ENCODE data around the gene SLIT1.

SLIT1 gene

DNA sequence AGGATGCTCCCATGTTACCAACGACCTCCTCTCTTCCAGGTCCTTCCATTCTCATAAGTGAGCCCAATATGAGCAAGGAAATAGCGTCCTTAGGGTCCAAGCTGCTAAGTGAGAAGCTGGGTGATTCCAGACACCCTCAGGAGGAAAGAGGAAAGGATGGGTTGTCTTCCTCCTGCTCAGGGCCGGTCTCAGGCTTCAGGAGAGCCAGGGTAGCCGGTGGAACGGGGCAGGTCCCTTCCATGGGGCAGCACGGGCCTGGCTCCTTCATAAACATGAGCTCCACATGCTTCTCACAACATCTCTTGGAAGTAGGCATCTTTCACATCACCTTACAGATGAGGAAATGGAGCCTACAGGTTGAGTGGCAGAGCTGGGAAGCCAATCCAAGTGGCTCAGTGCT lies 12.7 kb downstream of the SLIT1 start:
- no peak overlapping the region for H3K9ac ChIP-seq (ENCODE audit: insufficient read length)
- no peak for TF ChIP-seq FOXP2 (optimal IDR thresholded peaks at IDR 0.05; ENCODE audit: control extremely low read depth, extremely low read length, insufficient read depth)
- H3K36me3 ChIP-seq (ENCODE audit: insufficient read depth, low read length), result no peaks in the 10 kb centered on the region
- H3K9me3 ChIP-seq (ENCODE audit: low read depth, low read length), result no peaks in the 10 kb centered on the region
- no peak overlapping the region for H3K4me3 ChIP-seq
- H3K27ac ChIP-seq, result no peak overlapping the region
- no peak for DNase-seq (ENCODE audit: low read depth, low spot score)

DNA sequence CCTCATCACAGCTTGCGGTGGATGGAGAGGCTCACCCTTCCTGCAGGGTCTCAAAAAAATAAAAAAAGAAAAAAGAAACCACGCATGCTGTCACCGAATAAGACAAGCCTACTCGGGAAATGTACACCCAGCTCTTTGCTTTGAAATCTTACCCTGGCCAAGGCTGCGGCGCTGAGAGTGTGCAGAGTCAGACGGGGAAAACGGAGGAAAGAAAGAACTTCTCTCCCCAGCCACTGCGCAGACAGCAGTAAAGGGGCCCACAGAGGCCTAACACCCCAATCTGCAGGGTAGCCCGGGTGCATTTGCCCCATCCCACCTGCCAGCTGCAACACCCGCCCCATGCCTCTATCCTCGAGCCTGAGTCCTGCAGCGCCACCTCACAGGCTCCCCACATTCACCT lies 14.8 kb downstream of the SLIT1 start:
- DNase-seq (ENCODE audit: low read depth, low spot score), result no peak
- no peak overlapping the region for H3K9ac ChIP-seq (ENCODE audit: insufficient read length)
- no peak overlapping the region for H3K4me3 ChIP-seq
- H3K36me3 ChIP-seq (ENCODE audit: insufficient read depth, low read length), result no peaks in the 10 kb centered on the region
- TF ChIP-seq EZH2 (IDR thresholded peaks at IDR 0.05) (no peak), FOXP2 (optimal IDR thresholded peaks at IDR 0.05; ENCODE audit: control extremely low read depth, extremely low read length, insufficient read depth) (no peak), POLR2AphosphoS5 (IDR thresholded peaks at IDR 0.05; ENCODE audit: borderline replicate concordance, low read depth, low read length) (no peak)
- H3K27ac ChIP-seq, result no peak overlapping the region
- H3K9me3 ChIP-seq (ENCODE audit: low read depth, low read length), result no peaks in the 10 kb centered on the region

DNA sequence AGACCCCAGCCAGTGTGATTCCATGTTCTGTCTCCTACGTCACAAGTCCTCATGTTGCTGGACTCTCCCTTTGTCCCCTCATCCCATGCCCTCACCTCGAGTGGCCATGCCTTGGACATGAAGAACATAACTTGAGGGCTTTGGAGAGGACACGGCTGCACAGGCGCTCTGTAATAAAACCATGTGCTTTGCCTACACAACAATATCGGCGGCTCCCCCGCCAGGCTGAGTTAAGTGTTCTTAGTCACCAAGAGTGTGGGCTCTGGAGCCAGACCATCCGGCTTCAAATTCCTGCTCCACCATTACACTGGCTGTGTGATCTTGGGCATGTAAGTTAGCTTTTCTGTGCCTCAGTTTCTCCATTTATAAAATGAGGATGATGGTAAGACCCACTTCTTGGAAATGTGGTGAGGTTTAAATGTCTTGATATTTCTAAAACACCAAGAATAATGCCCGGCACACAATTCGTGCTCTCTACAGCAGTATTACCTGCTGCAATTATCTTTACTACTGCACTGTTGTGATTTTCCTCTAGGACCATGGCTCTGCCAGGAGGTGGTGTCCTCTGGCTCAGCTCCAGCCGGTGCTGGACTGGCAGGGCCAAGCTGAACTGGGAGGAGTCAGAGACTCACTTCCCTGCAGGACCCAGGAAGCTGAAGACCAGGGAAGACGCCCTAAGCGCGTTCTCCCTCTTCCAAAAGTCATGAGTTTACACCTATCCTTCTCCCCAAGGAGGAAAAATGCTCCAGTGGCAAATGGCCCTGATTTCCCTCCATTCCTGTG lies 15.7 kb downstream of the SLIT1 start:
- H3K4me3 ChIP-seq, result no peak overlapping the region
- DNase-seq (ENCODE audit: low read depth, low spot score), result no peak
- TF ChIP-seq POLR2AphosphoS5 (IDR thresholded peaks at IDR 0.05; ENCODE audit: borderline replicate concordance, low read depth, low read length), result no peak
- TF ChIP-seq EZH2 (IDR thresholded peaks at IDR 0.05), result no peak
- TF ChIP-seq FOXP2 (optimal IDR thresholded peaks at IDR 0.05; ENCODE audit: control extremely low read depth, extremely low read length, insufficient read depth), result no peak
- no peaks in the 10 kb centered on the region for H3K36me3 ChIP-seq (ENCODE audit: insufficient read depth, low read length)
- H3K27ac ChIP-seq, result no peak overlapping the region
- no peak overlapping the region for H3K9ac ChIP-seq (ENCODE audit: insufficient read length)
- H3K9me3 ChIP-seq (ENCODE audit: low read depth, low read length), result no peaks in the 10 kb centered on the region

DNA sequence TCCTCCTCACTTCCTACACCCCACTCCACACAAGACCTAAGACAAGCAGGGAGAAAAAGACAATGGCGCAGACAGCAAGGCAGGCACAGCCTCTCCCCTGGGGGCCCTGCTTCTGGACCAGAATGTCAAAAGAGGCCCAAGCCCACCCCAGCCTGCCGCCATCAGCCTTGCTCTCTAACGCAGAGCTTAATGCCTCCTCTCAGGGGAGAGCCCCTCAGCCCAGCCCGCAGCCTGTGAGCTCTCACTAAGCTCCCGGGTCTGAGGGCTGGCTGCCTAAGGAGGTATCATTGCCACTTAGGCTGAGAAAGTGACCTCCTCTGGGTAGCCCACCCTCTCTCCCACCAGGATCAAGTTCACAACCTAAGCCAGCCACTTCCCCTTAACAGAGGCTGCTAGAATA lies 16.7 kb downstream of the SLIT1 start:
- Histone ChIP-seq H3K9ac (ENCODE audit: insufficient read length) (no peak overlapping the region), H3K27ac (no peak overlapping the region), H3K4me3 (no peak overlapping the region), H3K36me3 (ENCODE audit: insufficient read depth, low read length) (no peaks in the 10 kb centered on the region), H3K9me3 (ENCODE audit: low read depth, low read length) (no peaks in the 10 kb centered on the region)
- DNase-seq (ENCODE audit: low read depth, low spot score), result no peak
- TF ChIP-seq EZH2 (IDR thresholded peaks at IDR 0.05) (no peak), POLR2AphosphoS5 (IDR thresholded peaks at IDR 0.05; ENCODE audit: borderline replicate concordance, low read depth, low read length) (no peak)

DNA sequence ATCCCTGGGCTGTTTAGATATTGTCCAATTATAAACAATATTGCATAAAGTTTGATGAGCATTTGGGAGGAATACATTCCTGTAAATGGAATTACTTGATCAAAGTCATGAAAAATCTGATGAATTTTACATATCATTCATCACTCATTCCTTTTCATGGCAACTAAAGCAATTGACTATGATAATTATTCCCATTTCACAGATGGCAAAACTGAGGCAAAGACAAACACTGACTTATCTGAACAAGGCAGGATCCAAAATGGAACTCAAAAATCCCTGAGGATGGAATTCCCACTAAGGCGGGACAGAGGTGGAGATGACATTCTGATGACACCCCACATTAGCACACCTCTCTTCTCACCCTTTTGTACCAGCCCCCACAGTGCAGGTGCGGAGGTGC lies 17.1 kb downstream of the SLIT1 start:
- DNase-seq (ENCODE audit: low read depth, low spot score), result no peak
- TF ChIP-seq EZH2 (IDR thresholded peaks at IDR 0.05) (no peak), FOXP2 (optimal IDR thresholded peaks at IDR 0.05; ENCODE audit: control extremely low read depth, extremely low read length, insufficient read depth) (no peak), POLR2AphosphoS5 (IDR thresholded peaks at IDR 0.05; ENCODE audit: borderline replicate concordance, low read depth, low read length) (no peak)
- H3K4me3 ChIP-seq, result no peak overlapping the region
- H3K27ac ChIP-seq, result no peak overlapping the region
- H3K36me3 ChIP-seq (ENCODE audit: insufficient read depth, low read length), result no peaks in the 10 kb centered on the region
- H3K9me3 ChIP-seq (ENCODE audit: low read depth, low read length), result no peaks in the 10 kb centered on the region
- H3K9ac ChIP-seq (ENCODE audit: insufficient read length), result no peak overlapping the region

DNA sequence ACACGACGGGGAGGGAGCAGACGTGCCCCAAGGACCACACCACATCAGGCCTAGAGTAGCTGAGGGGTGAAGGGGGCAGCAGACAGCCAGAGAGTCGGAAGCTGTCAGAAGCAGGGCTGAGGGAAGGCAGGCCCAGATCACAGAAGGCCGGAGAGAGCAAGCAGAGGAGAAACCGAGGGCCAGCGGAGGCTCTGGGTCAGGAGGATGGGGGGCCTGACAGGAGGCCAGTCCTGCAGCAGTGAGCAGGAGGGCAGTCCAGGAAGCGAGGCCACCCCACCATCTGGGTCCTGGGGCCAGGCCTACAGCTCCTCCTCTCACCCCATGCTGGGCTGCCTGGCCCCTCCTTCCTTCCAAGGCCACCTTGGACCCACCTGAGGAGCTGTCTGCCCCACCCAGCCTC lies 20.3 kb downstream of the SLIT1 start:
- no peak overlapping the region for H3K4me3 ChIP-seq
- no peak for TF ChIP-seq FOXP2 (optimal IDR thresholded peaks at IDR 0.05; ENCODE audit: control extremely low read depth, extremely low read length, insufficient read depth)
- TF ChIP-seq EZH2 (IDR thresholded peaks at IDR 0.05), result no peak
- no peak for TF ChIP-seq POLR2AphosphoS5 (IDR thresholded peaks at IDR 0.05; ENCODE audit: borderline replicate concordance, low read depth, low read length)
- H3K36me3 ChIP-seq (ENCODE audit: insufficient read depth, low read length), result no peaks in the 10 kb centered on the region
- H3K9ac ChIP-seq (ENCODE audit: insufficient read length), result no peak overlapping the region
- H3K27ac ChIP-seq, result no peak overlapping the region
- no peaks in the 10 kb centered on the region for H3K9me3 ChIP-seq (ENCODE audit: low read depth, low read length)
- DNase-seq (ENCODE audit: low read depth, low spot score), result no peak

DNA sequence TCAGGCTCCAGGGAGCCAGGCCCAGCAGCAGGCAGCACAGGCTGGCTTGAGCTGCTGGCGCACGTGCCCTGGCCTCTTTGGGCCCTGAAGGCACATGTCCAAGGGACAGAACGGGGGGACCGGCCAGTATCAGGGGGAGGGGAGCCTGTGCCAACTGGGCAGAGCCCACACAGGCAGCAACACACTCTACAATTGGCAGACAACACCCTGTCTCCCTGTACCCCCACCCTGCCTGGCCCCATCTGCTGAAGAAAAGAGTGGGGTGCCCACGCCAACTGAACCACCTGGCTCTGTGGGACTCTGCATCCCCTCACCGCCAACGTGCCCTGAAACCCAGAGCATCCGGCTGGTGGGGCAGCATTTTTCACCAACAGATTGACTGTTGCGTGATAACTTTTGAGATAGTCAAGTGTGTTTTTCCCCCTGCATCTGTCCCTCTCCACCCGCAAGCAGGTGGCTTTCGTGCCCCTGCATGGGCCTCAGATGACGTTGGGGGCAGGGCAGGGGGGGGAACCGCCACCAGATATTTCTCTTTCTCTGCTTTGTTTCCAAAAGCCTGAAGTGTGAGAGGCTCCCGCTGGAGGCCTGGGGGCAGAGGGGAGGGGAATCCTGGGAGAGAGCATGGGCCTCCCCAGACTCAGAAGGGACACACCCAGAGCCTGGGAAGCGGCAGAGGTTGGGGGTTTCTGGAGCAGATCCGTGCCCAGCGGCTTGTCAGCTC lies 21.8 kb downstream of the SLIT1 start:
- TF ChIP-seq POLR2AphosphoS5 (IDR thresholded peaks at IDR 0.05; ENCODE audit: borderline replicate concordance, low read depth, low read length), result no peak
- no peak for TF ChIP-seq FOXP2 (optimal IDR thresholded peaks at IDR 0.05; ENCODE audit: control extremely low read depth, extremely low read length, insufficient read depth)
- no peak for TF ChIP-seq EZH2 (IDR thresholded peaks at IDR 0.05)
- Histone ChIP-seq H3K4me3 (no peak overlapping the region), H3K9me3 (ENCODE audit: low read depth, low read length) (no peaks in the 10 kb centered on the region), H3K9ac (ENCODE audit: insufficient read length) (no peak overlapping the region), H3K36me3 (ENCODE audit: insufficient read depth, low read length) (no peaks in the 10 kb centered on the region), H3K27ac (no peak overlapping the region)
- no peak for DNase-seq (ENCODE audit: low read depth, low spot score)

DNA sequence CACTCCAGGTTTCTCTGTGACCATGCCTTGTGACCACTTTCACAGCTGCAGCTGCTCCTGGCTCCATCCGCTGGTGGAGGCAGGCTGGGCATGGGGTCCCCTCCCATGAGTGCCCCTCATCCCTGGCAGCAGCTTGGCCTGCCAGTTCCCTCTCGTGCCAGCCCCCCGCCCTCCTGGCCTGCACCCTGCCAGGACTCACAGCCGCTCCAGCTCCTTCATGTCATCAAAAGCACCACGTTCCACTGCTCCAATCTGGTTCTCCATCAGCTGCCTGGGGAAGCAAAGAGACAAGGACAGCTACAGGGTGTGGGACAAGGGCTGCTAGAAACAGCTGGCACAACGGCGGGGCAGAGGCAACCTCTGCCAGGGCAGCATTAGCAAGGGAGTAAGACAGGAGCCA lies 22.6 kb downstream of the SLIT1 start:
- no peaks in the 10 kb centered on the region for H3K36me3 ChIP-seq (ENCODE audit: insufficient read depth, low read length)
- H3K27ac ChIP-seq, result no peak overlapping the region
- H3K9ac ChIP-seq (ENCODE audit: insufficient read length), result no peak overlapping the region
- no peak for DNase-seq (ENCODE audit: low read depth, low spot score)
- no peak overlapping the region for H3K4me3 ChIP-seq
- TF ChIP-seq POLR2AphosphoS5 (IDR thresholded peaks at IDR 0.05; ENCODE audit: borderline replicate concordance, low read depth, low read length), result no peak
- no peak for TF ChIP-seq FOXP2 (optimal IDR thresholded peaks at IDR 0.05; ENCODE audit: control extremely low read depth, extremely low read length, insufficient read depth)
- TF ChIP-seq EZH2 (IDR thresholded peaks at IDR 0.05), result no peak
- no peaks in the 10 kb centered on the region for H3K9me3 ChIP-seq (ENCODE audit: low read depth, low read length)

Measured in SK-N-MC (cell line).